ENCODE data around the gene ANXA2. TPM values are rescaled to one million over a fixed set of nuclear protein-coding genes. Genes with fewer than 3 reads are reported as not detected.

Gene ANXA2
- total RNA-seq (299 TPM), polyA plus RNA-seq (623 TPM)
- long read RNA-seq, donor 1, transcript ANXA2-204 (13 exons, 1,435 nt) = major isoform, 13 of 19 reads
- long read RNA-seq, donor 1, partial matches to known transcripts = 5 of 19 reads
- long read RNA-seq, donor 1, other reads (novel, unspliced or antisense) = 0 of 19 reads
- long read RNA-seq, donor 2 = 0 reads
- long read RNA-seq, donor 3, transcript ANXA2-204 (13 exons, 1,435 nt) = major isoform, 148 of 292 reads
- long read RNA-seq, donor 3, transcript ANXA2-203 (14 exons, 1,444 nt) = minor isoform, 14 of 292 reads
- long read RNA-seq, donor 3, partial matches to known transcripts = 113 of 292 reads
- long read RNA-seq, donor 3, other reads (novel, unspliced or antisense) = 14 of 292 reads
- long read RNA-seq, donor 4, transcript ANXA2-204 (13 exons, 1,435 nt) = major isoform, 45 of 106 reads
- long read RNA-seq, donor 4, partial matches to known transcripts = 56 of 106 reads
- long read RNA-seq, donor 4, other reads (novel, unspliced or antisense) = 0 of 106 reads
- long read RNA-seq, donor 5, transcript ANXA2-203 (14 exons, 1,444 nt) = minor isoform, 11 of 461 reads
- long read RNA-seq, donor 5, transcript ANXA2-204 (13 exons, 1,435 nt) = major isoform, 204 of 461 reads
- long read RNA-seq, donor 5, partial matches to known transcripts = 227 of 461 reads
- long read RNA-seq, donor 5, other reads (novel, unspliced or antisense) = 14 of 461 reads
- long read RNA-seq, donor 6, transcript ANXA2-204 (13 exons, 1,435 nt) = major isoform, 109 of 168 reads
- long read RNA-seq, donor 6, transcript ANXA2-203 (14 exons, 1,444 nt) = minor isoform, 8 of 168 reads
- long read RNA-seq, donor 6, partial matches to known transcripts = 40 of 168 reads
- long read RNA-seq, donor 6, other reads (novel, unspliced or antisense) = 7 of 168 reads
- long read RNA-seq, donor 7, transcript ANXA2-204 (13 exons, 1,435 nt) = major isoform, 132 of 213 reads
- long read RNA-seq, donor 7, transcript ANXA2-203 (14 exons, 1,444 nt) = minor isoform, 11 of 213 reads
- long read RNA-seq, donor 7, partial matches to known transcripts = 65 of 213 reads
- long read RNA-seq, donor 7, other reads (novel, unspliced or antisense) = 0 of 213 reads
- long read RNA-seq, donor 8, transcript ANXA2-204 (13 exons, 1,435 nt) = major isoform, 55 of 119 reads
- long read RNA-seq, donor 8, transcript ANXA2-203 (14 exons, 1,444 nt) = minor isoform, 8 of 119 reads
- long read RNA-seq, donor 8, partial matches to known transcripts = 55 of 119 reads
- long read RNA-seq, donor 8, other reads (novel, unspliced or antisense) = 0 of 119 reads
- long read RNA-seq, donor 9, transcript ANXA2-204 (13 exons, 1,435 nt) = major isoform, 51 of 98 reads
- long read RNA-seq, donor 9, transcript ANXA2-203 (14 exons, 1,444 nt) = minor isoform, 5 of 98 reads
- long read RNA-seq, donor 9, partial matches to known transcripts = 33 of 98 reads
- long read RNA-seq, donor 9, other reads (novel, unspliced or antisense) = 6 of 98 reads
- long read RNA-seq, donor 10, transcript ANXA2-203 (14 exons, 1,444 nt) = minor isoform, 5 of 127 reads
- long read RNA-seq, donor 10, transcript ANXA2-204 (13 exons, 1,435 nt) = major isoform, 65 of 127 reads
- long read RNA-seq, donor 10, partial matches to known transcripts = 51 of 127 reads
- long read RNA-seq, donor 10, other reads (novel, unspliced or antisense) = 5 of 127 reads

DNA sequence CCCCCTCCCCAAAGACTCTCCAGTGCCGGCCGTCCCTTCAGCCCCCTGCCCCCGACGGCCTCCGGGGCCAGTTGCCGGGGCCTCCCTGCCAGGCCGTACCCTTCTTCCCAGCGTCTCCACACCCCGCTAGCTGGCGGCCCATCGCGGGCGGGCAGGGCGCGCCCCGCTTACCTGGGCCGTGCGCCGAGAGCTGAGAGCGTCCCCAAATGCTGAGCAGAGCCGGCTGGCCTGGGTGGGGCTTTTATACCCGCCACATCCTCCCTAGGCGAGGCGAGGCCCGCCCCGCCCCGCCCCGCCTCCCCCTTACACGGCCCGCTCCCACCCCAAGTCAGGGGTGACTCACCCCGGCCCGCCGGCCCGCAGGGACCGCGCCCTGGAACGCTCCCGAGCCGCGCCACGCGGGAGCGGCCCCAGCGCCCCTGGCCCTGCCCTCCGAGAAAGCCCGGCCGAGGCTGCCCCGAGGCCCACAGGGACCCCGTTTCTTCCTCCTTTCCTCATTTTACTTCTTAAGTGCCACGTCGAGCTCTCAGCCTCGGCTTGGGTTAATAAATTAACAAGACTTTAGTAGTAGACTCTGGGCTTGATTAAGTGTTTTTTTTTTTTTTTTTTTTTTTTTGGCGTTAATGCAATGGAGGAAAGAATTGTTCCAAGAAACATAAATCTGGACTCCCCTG lies at the start of gene ANXA2:
TSS of gene ANXA2 (minus strand) at position 215 of the 674 bp plus-strand sequence. CDS start 11,911 bp downstream, outside the sequence.
- no peaks in the 10 kb centered on the region for H3K36me3 ChIP-seq (ENCODE audit: control insufficient read depth in 2 of 2, insufficient read depth in 2 of 2, low read length in 1 of 2)
- H3K27me3 ChIP-seq (ENCODE audit: control insufficient read depth in 2 of 2, insufficient read depth in 1 of 2, low read length in 1 of 2) = peaks cover 6 to 19% of the 10 kb centered on the region in 2 donors
- DNase-seq (ENCODE audit: low read depth in 6 of 9, low spot score in 9 of 9) = peak in 7 of 9 donors; percentile 32 to 82 (median 54)
- WGBS = under 1% methylated on average over 53 of the region's 53 CpGs
- H3K4me3 ChIP-seq (ENCODE audit: low read length in 2 of 2) = peak within 1 kb of the TSS; percentile 52 to 53
- H3K27ac ChIP-seq (ENCODE audit: low read depth in 1 of 2, low read length in 1 of 2) = peak within 1 kb of the TSS; percentile 79 to 84
- H3K9me3 ChIP-seq (ENCODE audit: control insufficient read depth in 2 of 2, insufficient read depth in 1 of 2, low read length in 1 of 2) = peaks cover 0 to 3% of the 10 kb centered on the region in 2 donors
- peaks cover 0 to 23% of the 10 kb centered on the region in 2 donors for H3K4me1 ChIP-seq (ENCODE audit: control insufficient read depth in 2 of 2, insufficient read depth in 2 of 2, low read length in 2 of 2)

DNA sequence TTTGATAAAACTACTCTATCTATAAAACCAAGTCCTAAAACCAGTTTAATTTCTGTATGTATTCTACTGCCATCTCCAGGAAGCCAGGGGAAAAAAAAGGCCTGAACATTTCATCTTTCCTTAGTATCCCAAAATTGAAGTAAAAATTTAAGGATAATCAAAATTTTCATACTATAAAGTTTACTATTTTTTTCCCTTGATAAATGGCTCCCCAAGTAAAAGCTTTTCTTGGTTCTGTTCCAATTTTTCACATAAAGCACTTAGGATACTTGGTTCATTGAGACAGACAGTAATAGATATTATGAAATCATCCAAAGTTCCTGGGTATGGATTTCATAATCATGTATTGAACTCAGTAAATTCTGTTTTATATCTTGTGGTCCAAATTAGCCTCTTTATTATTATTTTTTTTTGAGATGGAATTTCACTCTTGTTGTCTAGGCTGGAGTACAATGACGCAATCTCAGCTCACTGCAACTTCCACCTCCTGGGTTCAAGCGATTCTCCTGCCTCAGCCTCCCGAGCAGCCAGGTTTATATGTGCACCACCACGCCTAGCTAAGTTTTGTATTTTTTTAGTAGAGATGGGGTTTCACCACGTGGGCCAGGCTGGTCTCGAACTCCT lies 46.6 kb upstream of the ANXA2 start:
- 96% methylated on average over 6 of the region's 6 CpGs for WGBS
- H3K27me3 ChIP-seq (ENCODE audit: control insufficient read depth in 2 of 2, insufficient read depth in 1 of 2, low read length in 1 of 2) = no peaks in the 10 kb centered on the region
- no peak overlapping the region for H3K27ac ChIP-seq (ENCODE audit: low read depth in 1 of 2, low read length in 1 of 2)
- no peaks in the 10 kb centered on the region for H3K9me3 ChIP-seq (ENCODE audit: control insufficient read depth in 2 of 2, insufficient read depth in 1 of 2, low read length in 1 of 2)
- no peak for DNase-seq (ENCODE audit: low read depth in 6 of 9, low spot score in 9 of 9)
- H3K4me3 ChIP-seq (ENCODE audit: low read length in 2 of 2) = no peak overlapping the region
- H3K4me1 ChIP-seq (ENCODE audit: control insufficient read depth in 2 of 2, insufficient read depth in 2 of 2, low read length in 2 of 2) = no peaks in the 10 kb centered on the region
- H3K36me3 ChIP-seq (ENCODE audit: control insufficient read depth in 2 of 2, insufficient read depth in 2 of 2, low read length in 1 of 2) = peaks cover 0 to 29% of the 10 kb centered on the region in 2 donors

DNA sequence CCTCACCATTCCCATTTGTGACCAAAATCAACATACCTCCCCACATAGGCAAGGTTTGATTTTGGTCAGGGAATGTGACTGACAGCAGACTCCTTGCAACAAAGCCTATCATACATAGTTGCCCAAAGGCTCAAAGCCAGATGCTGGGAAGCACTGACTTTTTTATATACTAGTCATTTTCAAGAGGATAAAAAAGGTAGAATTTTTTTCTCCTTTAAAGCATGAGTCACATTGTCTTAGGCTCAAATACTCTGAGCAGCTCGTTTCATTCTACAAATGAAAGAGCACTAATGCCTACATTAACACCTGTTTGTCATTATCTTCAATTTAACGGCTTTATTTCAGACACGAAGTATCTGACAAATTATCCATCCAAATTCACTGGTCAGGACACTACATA lies 45.0 kb upstream of the ANXA2 start:
- no peak overlapping the region for H3K4me3 ChIP-seq (ENCODE audit: low read length in 2 of 2)
- no peaks in the 10 kb centered on the region for H3K9me3 ChIP-seq (ENCODE audit: control insufficient read depth in 2 of 2, insufficient read depth in 1 of 2, low read length in 1 of 2)
- H3K27ac ChIP-seq (ENCODE audit: low read depth in 1 of 2, low read length in 1 of 2) = no peak overlapping the region
- DNase-seq (ENCODE audit: low read depth in 6 of 9, low spot score in 9 of 9) = no peak
- H3K4me1 ChIP-seq (ENCODE audit: control insufficient read depth in 2 of 2, insufficient read depth in 2 of 2, low read length in 2 of 2) = no peaks in the 10 kb centered on the region
- WGBS = 95% methylated on average over 3 of the region's 3 CpGs
- H3K36me3 ChIP-seq (ENCODE audit: control insufficient read depth in 2 of 2, insufficient read depth in 2 of 2, low read length in 1 of 2) = peaks cover 0 to 18% of the 10 kb centered on the region in 2 donors
- no peaks in the 10 kb centered on the region for H3K27me3 ChIP-seq (ENCODE audit: control insufficient read depth in 2 of 2, insufficient read depth in 1 of 2, low read length in 1 of 2)

DNA sequence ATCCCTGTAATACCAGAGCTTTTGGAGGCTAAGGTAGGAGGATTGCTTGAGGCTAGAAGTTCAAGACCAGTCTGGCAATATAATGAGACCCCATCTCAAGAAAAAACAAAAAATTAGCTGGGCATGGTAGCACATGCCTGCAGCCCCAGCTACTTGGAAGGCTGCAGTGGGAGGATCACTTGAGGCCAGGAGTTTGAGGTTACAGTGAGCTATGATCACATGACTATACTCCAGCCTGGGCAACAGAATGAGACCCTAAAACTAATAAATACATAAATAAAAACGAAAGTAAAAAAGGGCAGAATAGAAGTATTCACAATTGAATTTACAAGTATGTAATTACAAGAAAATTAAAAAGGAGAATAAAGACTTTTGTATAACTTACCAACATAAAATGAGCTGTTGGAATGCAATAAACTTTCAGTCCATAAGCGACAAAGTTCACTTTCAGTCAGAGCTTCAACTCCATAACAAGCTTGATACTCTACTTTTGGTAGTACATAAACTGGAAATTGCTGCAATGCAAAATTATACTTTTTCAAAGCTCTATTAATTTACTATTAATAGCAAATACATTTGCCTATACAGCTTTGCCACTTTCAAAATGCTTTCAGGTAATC lies 44.4 kb upstream of the ANXA2 start:
- no peak overlapping the region for H3K27ac ChIP-seq (ENCODE audit: low read depth in 1 of 2, low read length in 1 of 2)
- H3K4me1 ChIP-seq (ENCODE audit: control insufficient read depth in 2 of 2, insufficient read depth in 2 of 2, low read length in 2 of 2) = no peaks in the 10 kb centered on the region
- H3K36me3 ChIP-seq (ENCODE audit: control insufficient read depth in 2 of 2, insufficient read depth in 2 of 2, low read length in 1 of 2) = peaks cover 0 to 14% of the 10 kb centered on the region in 2 donors
- no peaks in the 10 kb centered on the region for H3K27me3 ChIP-seq (ENCODE audit: control insufficient read depth in 2 of 2, insufficient read depth in 1 of 2, low read length in 1 of 2)
- no peaks in the 10 kb centered on the region for H3K9me3 ChIP-seq (ENCODE audit: control insufficient read depth in 2 of 2, insufficient read depth in 1 of 2, low read length in 1 of 2)
- H3K4me3 ChIP-seq (ENCODE audit: low read length in 2 of 2) = no peak overlapping the region
- WGBS = 97% methylated on average over 2 of the region's 2 CpGs
- no peak for DNase-seq (ENCODE audit: low read depth in 6 of 9, low spot score in 9 of 9)

DNA sequence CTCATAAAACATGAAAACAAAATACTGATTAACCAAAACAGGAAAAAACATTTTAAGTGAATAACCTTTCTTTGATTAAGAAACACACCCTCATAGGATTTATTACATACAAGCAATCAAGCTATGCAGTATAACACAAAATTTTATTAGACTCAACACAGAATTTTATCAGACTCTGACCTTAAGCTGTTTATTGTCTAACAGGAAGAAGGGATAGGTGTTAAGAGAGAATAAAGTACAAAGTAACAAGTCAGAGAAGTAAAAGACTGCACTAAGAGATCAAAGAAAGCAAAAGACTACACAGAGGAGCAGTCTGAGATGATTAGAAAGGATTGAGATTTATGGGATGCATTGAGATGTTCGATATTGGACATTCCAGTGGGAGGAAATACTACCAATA lies 43.5 kb upstream of the ANXA2 start:
- 94% methylated on average over 1 of the region's 1 CpG for WGBS
- H3K27me3 ChIP-seq (ENCODE audit: control insufficient read depth in 2 of 2, insufficient read depth in 1 of 2, low read length in 1 of 2) = no peaks in the 10 kb centered on the region

DNA sequence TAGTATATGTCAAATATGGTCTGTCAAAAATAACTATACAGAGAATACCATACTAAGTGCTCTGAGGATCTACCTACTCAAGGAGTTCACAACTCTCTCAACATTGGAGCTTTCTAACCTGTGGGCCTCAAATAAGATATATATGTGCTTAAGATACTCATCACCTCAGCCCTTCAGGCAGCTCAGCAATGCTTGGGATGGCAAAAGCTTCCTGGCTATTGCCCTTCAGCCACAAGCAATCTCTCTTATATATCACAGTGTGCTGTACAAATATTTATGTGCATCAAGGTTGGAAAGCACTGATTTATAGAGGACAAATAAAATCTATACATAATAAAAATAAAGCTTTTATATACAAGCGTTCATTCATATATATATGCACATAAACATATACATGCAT lies 40.9 kb upstream of the ANXA2 start:
- Histone ChIP-seq H3K4me1 (ENCODE audit: control insufficient read depth in 2 of 2, insufficient read depth in 2 of 2, low read length in 2 of 2) (no peaks in the 10 kb centered on the region), H3K4me3 (ENCODE audit: low read length in 2 of 2) (no peak overlapping the region), H3K36me3 (ENCODE audit: control insufficient read depth in 2 of 2, insufficient read depth in 2 of 2, low read length in 1 of 2) (peaks cover 4 to 18% of the 10 kb centered on the region in 2 donors), H3K27ac (ENCODE audit: low read depth in 1 of 2, low read length in 1 of 2) (no peak overlapping the region), H3K9me3 (ENCODE audit: control insufficient read depth in 2 of 2, insufficient read depth in 1 of 2, low read length in 1 of 2) (no peaks in the 10 kb centered on the region), H3K27me3 (ENCODE audit: control insufficient read depth in 2 of 2, insufficient read depth in 1 of 2, low read length in 1 of 2) (no peaks in the 10 kb centered on the region)
- WGBS = 98% methylated on average over 1 of the region's 1 CpG
- DNase-seq (ENCODE audit: low read depth in 6 of 9, low spot score in 9 of 9) = no peak

More for the DNA sequence above, 43.5 kb upstream of the ANXA2 start:
- Histone ChIP-seq H3K27ac (ENCODE audit: low read depth in 1 of 2, low read length in 1 of 2) (no peak overlapping the region), H3K4me3 (ENCODE audit: low read length in 2 of 2) (no peak overlapping the region), H3K9me3 (ENCODE audit: control insufficient read depth in 2 of 2, insufficient read depth in 1 of 2, low read length in 1 of 2) (no peaks in the 10 kb centered on the region), H3K36me3 (ENCODE audit: control insufficient read depth in 2 of 2, insufficient read depth in 2 of 2, low read length in 1 of 2) (peaks cover 0 to 12% of the 10 kb centered on the region in 2 donors), H3K4me1 (ENCODE audit: control insufficient read depth in 2 of 2, insufficient read depth in 2 of 2, low read length in 2 of 2) (no peaks in the 10 kb centered on the region)
- DNase-seq (ENCODE audit: low read depth in 6 of 9, low spot score in 9 of 9) = no peak

DNA sequence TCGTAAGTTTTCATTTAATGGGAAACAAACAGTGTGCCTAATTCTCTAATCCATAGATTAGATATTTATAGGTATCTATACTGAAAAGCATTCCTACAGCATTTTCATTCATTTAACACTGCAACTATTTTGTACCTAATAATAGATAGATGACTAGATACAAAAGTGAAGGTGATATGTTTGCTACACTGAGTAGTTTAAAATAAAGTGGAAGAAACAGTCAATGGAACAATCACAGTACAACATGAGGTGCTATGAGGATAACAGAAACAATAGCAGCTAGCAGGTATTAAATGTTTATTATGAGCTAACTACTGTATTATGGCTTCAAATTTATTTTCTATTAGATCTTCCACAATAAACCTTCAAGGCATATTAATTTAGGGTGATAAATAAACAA lies 31.1 kb upstream of the ANXA2 start:
- H3K36me3 ChIP-seq (ENCODE audit: control insufficient read depth in 2 of 2, insufficient read depth in 2 of 2, low read length in 1 of 2) = peaks cover 7 to 17% of the 10 kb centered on the region in 2 donors
- no peaks in the 10 kb centered on the region for H3K9me3 ChIP-seq (ENCODE audit: control insufficient read depth in 2 of 2, insufficient read depth in 1 of 2, low read length in 1 of 2)
- DNase-seq (ENCODE audit: low read depth in 6 of 9, low spot score in 9 of 9) = no peak
- no peak overlapping the region for H3K27ac ChIP-seq (ENCODE audit: low read depth in 1 of 2, low read length in 1 of 2)
- H3K27me3 ChIP-seq (ENCODE audit: control insufficient read depth in 2 of 2, insufficient read depth in 1 of 2, low read length in 1 of 2) = no peaks in the 10 kb centered on the region
- WGBS = 99% methylated on average over 1 of the region's 1 CpG
- no peak overlapping the region for H3K4me3 ChIP-seq (ENCODE audit: low read length in 2 of 2)
- H3K4me1 ChIP-seq (ENCODE audit: control insufficient read depth in 2 of 2, insufficient read depth in 2 of 2, low read length in 2 of 2) = no peaks in the 10 kb centered on the region
